ENCODE measurements around the gene TMEM214. TPM values are rescaled to one million over a fixed set of nuclear protein-coding genes. Genes with fewer than 3 reads are reported as not detected.

TMEM214 gene
- total and polyA plus RNA-seq, 2 of the 8 experiments (the other 6 are each of a cell fraction or from before 2014, with no cell fraction given), result 49.7 to 71.0 TPM

DNA sequence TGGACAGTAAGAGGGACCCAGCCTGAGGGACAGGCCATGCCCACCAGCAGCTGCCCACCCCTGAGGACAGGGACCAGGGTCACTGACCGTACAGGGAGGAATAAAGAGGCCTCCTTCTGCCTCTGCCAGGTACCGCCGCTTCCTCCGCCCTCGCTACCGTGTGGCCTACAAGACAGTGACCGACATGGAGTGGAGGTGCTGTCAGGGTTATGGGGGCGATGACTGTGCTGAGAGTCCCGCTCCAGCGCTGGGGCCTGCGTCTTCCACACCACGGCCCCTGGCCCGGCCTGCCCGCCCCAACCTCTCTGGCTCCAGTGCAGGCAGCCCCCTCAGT, 47.8 kb downstream of the TMEM214 start:
- 92% methylated on average over 14 of the region's 14 CpGs; no CpG with 5 or more reads in 1 of the 2 experiments for WGBS, 2 experiments (ENCODE audit: extremely low coverage in 1 of 2, insufficient coverage in 1 of 2, insufficient read length in 1 of 2, insufficient replicate concordance in 2 of 2, low coverage in 1 of 2, low lambda C conversion rate in 2 of 2, missing lambda C conversion rate in 1 of 2)
- no peak overlapping the region for H3K14ac ChIP-seq (ENCODE audit: insufficient read length)
- ChIA-PET CTCF (ENCODE audit: partially characterized antibody) (interaction anchor here (0.8 to 16.5 kb wide), 16 partner anchors 8 to 846 kb away, joined by 3 to 160 read pairs (median 4); partner anchors contain the start of genes AGBL5 and OST4), POLR2A (ENCODE audit: partially characterized antibody) (interaction anchor here (0.8 to 5.7 kb wide), 8 partner anchors 8 to 264 kb away, joined by 3 to 63 read pairs (median 3); partner anchors contain the start of genes CAD and OST4)
- H2BK12ac ChIP-seq (ENCODE audit: low read depth, low read length), result peak overlapping the region; percentile 84; the same call in 1 of the 2 replicates
- H4K91ac ChIP-seq (replicated peaks; ENCODE audit: insufficient read length, low read length), result peak overlapping the region; percentile 66
- H3K79me2 ChIP-seq (ENCODE audit: control insufficient read depth in 1 of 2, insufficient read depth in 2 of 2, low read length in 2 of 2), result no peaks in the 10 kb centered on the region
- no peak overlapping the region for H3K56ac ChIP-seq (replicated peaks; ENCODE audit: insufficient read length, low read depth, low read length)
- H3K4me1 ChIP-seq (replicated peaks in 1 of 4; ENCODE audit: control insufficient read depth in 3 of 4, insufficient read depth in 4 of 4, low read length in 3 of 4), result peaks cover 0 to 21% (median 14%) of the 10 kb centered on the region in 4 experiments; a peak in 6 of 7 replicates
- no peaks in the 10 kb centered on the region for H3K9me3 ChIP-seq (ENCODE audit: insufficient read depth in 2 of 2, low read depth in 1 of 2, low read length in 1 of 2)
- no peak overlapping the region for H2BK120ac ChIP-seq (replicated peaks; ENCODE audit: low read depth, low read length)
- no peak overlapping the region for H4K5ac ChIP-seq (ENCODE audit: insufficient read length, low read depth, low read length)
- H3K18ac ChIP-seq (ENCODE audit: extremely low read depth, low read length), result peak overlapping the region; percentile 38; the same call in 1 of the 2 replicates
- peaks cover 0 to 8% (median 5%) of the 10 kb centered on the region in 4 experiments; a peak in 2 of 7 replicates for H3K27me3 ChIP-seq (replicated peaks in 1 of 4; ENCODE audit: control insufficient read depth in 3 of 4, extremely low read depth in 1 of 4, insufficient read depth in 3 of 4, low read length in 3 of 4)
- H4K20me1 ChIP-seq (replicated peaks in 1 of 2; ENCODE audit: control insufficient read depth in 1 of 2, insufficient read depth in 2 of 2, low read length in 2 of 2), result no peaks in the 10 kb centered on the region
- H2AK5ac ChIP-seq (ENCODE audit: low read depth, low read length), result peak overlapping the region; percentile 43
- DNase-seq (ENCODE audit: low read depth in 1 of 2, low spot score in 2 of 2) (no peak), FAIRE-seq (no peak)
- no peak overlapping the region for H2AFZ ChIP-seq (ENCODE audit: low read length)
- no peak overlapping the region for H3K27ac ChIP-seq (ENCODE audit: low read depth, low read length)
- no peaks in the 10 kb centered on the region for H3K36me3 ChIP-seq (ENCODE audit: control insufficient read depth in 2 of 4, insufficient read depth in 4 of 4, low read length in 3 of 4)
- H3K9ac ChIP-seq (replicated peaks in 1 of 4; ENCODE audit: extremely low read depth in 1 of 4, low read depth in 3 of 4, low read length in 3 of 4), result peak overlapping the region in 1 of 4 experiments; percentile 13; a peak in 1 of 7 replicates
- H3K4me2 ChIP-seq (ENCODE audit: insufficient read depth in 1 of 2, low read depth in 2 of 2, low read length in 2 of 2), result peak overlapping the region in 1 of 2 experiments; percentile 33; a peak in 1 of 4 replicates
- TF ChIP-seq POLR2A (IDR thresholded peaks at IDR 0.05; ENCODE audit: control extremely low read depth in 1 of 2, low read depth in 2 of 2, low read length in 2 of 2) (no peak), CEBPB (IDR thresholded peaks at IDR 0.05; ENCODE audit: low read depth, low read length) (no peak), ASH2L (IDR thresholded peaks at IDR 0.05; ENCODE audit: low read length) (no peak), SP4 (IDR thresholded peaks at IDR 0.05; ENCODE audit: low read length) (no peak), BRCA1 (IDR thresholded peaks at IDR 0.05; ENCODE audit: low read depth, low read length) (no peak), SAP30 (IDR thresholded peaks at IDR 0.05; ENCODE audit: insufficient read depth, insufficient replicate concordance, low read length) (no peak), EGR1 (IDR thresholded peaks at IDR 0.05; ENCODE audit: borderline replicate concordance, low read depth, low read length) (no peak)
- no peak overlapping the region for H3K4me3 ChIP-seq (ENCODE audit: extremely low read depth in 1 of 4, insufficient read depth in 2 of 4, low read depth in 3 of 4, low read length in 4 of 4)
- H3K79me1 ChIP-seq (ENCODE audit: low read depth, low read length), result no peaks in the 10 kb centered on the region
- no peak overlapping the region for H3K23ac ChIP-seq (ENCODE audit: insufficient read length)
- H2BK20ac ChIP-seq (ENCODE audit: low read length), result peak overlapping the region; percentile 32; the same call in 1 of the 2 replicates
- peak overlapping the region; percentile 12; the same call in 1 of the 2 replicates for H2BK5ac ChIP-seq (ENCODE audit: low read depth, low read length)
- peak overlapping the region; percentile 88; the same call in 1 of the 2 replicates for H2BK15ac ChIP-seq (ENCODE audit: low read length)
- H3K4ac ChIP-seq (replicated peaks; ENCODE audit: insufficient read length, low read depth, low read length), result no peak overlapping the region
- H4K8ac ChIP-seq (ENCODE audit: extremely low read depth, insufficient read depth, low read length), result peak overlapping the region; percentile 69; the same call in 1 of the 2 replicates
- H3K23me2 ChIP-seq (ENCODE audit: low read depth, low read length), result peaks cover 3% of the 10 kb centered on the region; the same call in 1 of the 2 replicates

All from H1 (cell line).